Ovary (tissue), 3 donors: ENCODE results near the gene HADHB.

ENCODE experiments used
- CTCF ChIP-seq, 3 donors: fragments of 450-650 bp in 2 of 3; fragments of 200-600 bp in 1 of 3; IDR thresholded peaks; one replicate each; pipeline versions ENCODE4 v1.5.1 to v1.8.0; 2016 to 2022; ENCODE audit warnings: antibody characterized with exemption in 3 of 3, mild to moderate bottlenecking in 1 of 3
- POLR2A ChIP-seq: fragments of 450-650 bp; IDR thresholded peaks from one replicate; pipeline ENCODE4 v1.6.1; 2017; ENCODE audit warnings: antibody characterized with exemption, mild to moderate bottlenecking, moderate library complexity
- donor health status: DM: no; HTN: no; CAD: no.

GRCh38 chr2:26325851-26326250 lies 81.1 kb downstream of the HADHB start:
- TF ChIP-seq CTCF (IDR thresholded peaks at IDR 0.05) (no peak), POLR2A (no peak)
